ENCODE measurements around the gene STMP1. TPM values are rescaled to one million over a fixed set of nuclear protein-coding genes. Genes with fewer than 3 reads are reported as not detected.

STMP1 gene
- total and polyA plus RNA-seq, 2 of the 8 experiments (the other 6 are each of a cell fraction or from before 2014, with no cell fraction given) = 22.7 to 36.7 TPM

DNA sequence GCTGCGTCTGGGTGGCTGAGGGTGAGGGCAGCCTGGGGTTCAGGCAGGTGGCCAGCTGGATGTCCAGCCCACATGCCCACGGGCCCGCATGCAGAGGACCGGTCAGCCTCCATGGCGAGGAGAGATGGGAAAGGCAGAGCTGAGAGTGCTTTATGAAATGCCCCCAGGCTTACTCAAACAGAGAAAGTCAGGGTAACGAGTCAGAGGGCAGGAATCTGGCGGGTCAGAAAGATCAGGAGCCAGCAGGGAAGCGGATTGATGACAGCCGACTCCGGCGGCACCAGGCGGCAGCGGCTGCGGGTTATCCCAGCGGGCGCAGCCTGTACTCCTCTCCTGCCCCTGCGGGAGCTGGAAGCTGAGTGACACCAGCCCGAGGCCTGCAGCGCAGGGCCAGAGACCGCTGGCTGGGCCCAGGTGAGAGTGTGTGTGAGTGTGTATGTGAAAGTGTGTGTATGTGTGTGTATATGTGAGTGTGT is 52.3 kb downstream of the STMP1 start:
- no peak overlapping the region for H2BK20ac ChIP-seq (ENCODE audit: low read length)
- no peak for TF ChIP-seq POLR2A (IDR thresholded peaks at IDR 0.05; ENCODE audit: control extremely low read depth in 1 of 2, low read depth in 2 of 2, low read length in 2 of 2)
- TF ChIP-seq TCF12 (IDR thresholded peaks at IDR 0.05; ENCODE audit: low read depth, low read length) = no peak
- TF ChIP-seq SIRT6 (IDR thresholded peaks at IDR 0.05; ENCODE audit: low read length) = no peak
- H4K20me1 ChIP-seq (replicated peaks in 1 of 2; ENCODE audit: control insufficient read depth in 1 of 2, insufficient read depth in 2 of 2, low read length in 2 of 2) = peaks cover 0 to 5% of the 10 kb centered on the region in 2 experiments
- H2AFZ ChIP-seq (ENCODE audit: low read length) = no peak overlapping the region
- no peak overlapping the region; a peak in 1 of 7 replicates for H3K9ac ChIP-seq (replicated peaks in 1 of 4; ENCODE audit: extremely low read depth in 1 of 4, low read depth in 3 of 4, low read length in 3 of 4)
- H3K14ac ChIP-seq (ENCODE audit: insufficient read length) = no peak overlapping the region
- H2BK120ac ChIP-seq (replicated peaks; ENCODE audit: low read depth, low read length) = no peak overlapping the region
- H3K23ac ChIP-seq (ENCODE audit: insufficient read length) = no peak overlapping the region
- H2AK5ac ChIP-seq (ENCODE audit: low read depth, low read length) = no peak overlapping the region
- H3K4me3 ChIP-seq (ENCODE audit: extremely low read depth in 1 of 4, insufficient read depth in 2 of 4, low read depth in 3 of 4, low read length in 4 of 4) = no peak overlapping the region
- no peaks in the 10 kb centered on the region for H3K79me1 ChIP-seq (ENCODE audit: low read depth, low read length)
- no peak overlapping the region for H2BK15ac ChIP-seq (ENCODE audit: low read length)
- no peaks in the 10 kb centered on the region for H3K36me3 ChIP-seq (ENCODE audit: control insufficient read depth in 2 of 4, insufficient read depth in 4 of 4, low read length in 3 of 4)
- DNase-seq (ENCODE audit: low read depth in 1 of 2, low spot score in 2 of 2) = peak in 1 of 2 experiments; percentile 57
- peak overlapping the region; percentile 25; the same call in 1 of the 2 replicates for H4K8ac ChIP-seq (ENCODE audit: extremely low read depth, insufficient read depth, low read length)
- H3K27me3 ChIP-seq (replicated peaks in 1 of 4; ENCODE audit: control insufficient read depth in 3 of 4, extremely low read depth in 1 of 4, insufficient read depth in 3 of 4, low read length in 3 of 4) = no peaks in the 10 kb centered on the region
- H3K23me2 ChIP-seq (ENCODE audit: low read depth, low read length) = peaks cover 6% of the 10 kb centered on the region; the same call in 1 of the 2 replicates
- no peak overlapping the region for H3K4ac ChIP-seq (replicated peaks; ENCODE audit: insufficient read length, low read depth, low read length)
- H2BK5ac ChIP-seq (ENCODE audit: low read depth, low read length) = peak overlapping the region; percentile 26; the same call in 1 of the 2 replicates
- peaks cover 0 to 4% (median 2%) of the 10 kb centered on the region in 4 experiments; a peak in 1 of 7 replicates for H3K4me1 ChIP-seq (replicated peaks in 1 of 4; ENCODE audit: control insufficient read depth in 3 of 4, insufficient read depth in 4 of 4, low read length in 3 of 4)
- H3K18ac ChIP-seq (ENCODE audit: extremely low read depth, low read length) = no peak overlapping the region
- H3K27ac ChIP-seq (ENCODE audit: low read depth, low read length) = no peak overlapping the region
- no peaks in the 10 kb centered on the region for H3K9me3 ChIP-seq (ENCODE audit: insufficient read depth in 2 of 2, low read depth in 1 of 2, low read length in 1 of 2)
- no peak for FAIRE-seq
- no peaks in the 10 kb centered on the region for H3K79me2 ChIP-seq (ENCODE audit: control insufficient read depth in 1 of 2, insufficient read depth in 2 of 2, low read length in 2 of 2)
- 81% methylated on average over 20 of the region's 20 CpGs; no CpG with 5 or more reads in 1 of the 2 experiments for WGBS, 2 experiments (ENCODE audit: extremely low coverage in 1 of 2, insufficient coverage in 1 of 2, insufficient read length in 1 of 2, insufficient replicate concordance in 2 of 2, low coverage in 1 of 2, low lambda C conversion rate in 2 of 2, missing lambda C conversion rate in 1 of 2)
- H3K56ac ChIP-seq (replicated peaks; ENCODE audit: insufficient read length, low read depth, low read length) = no peak overlapping the region
- no peak overlapping the region; the same call in 1 of the 2 replicates for H2BK12ac ChIP-seq (ENCODE audit: low read depth, low read length)
- H3K4me2 ChIP-seq (ENCODE audit: insufficient read depth in 1 of 2, low read depth in 2 of 2, low read length in 2 of 2) = no peak overlapping the region
- H4K5ac ChIP-seq (ENCODE audit: insufficient read length, low read depth, low read length) = no peak overlapping the region
- no peak overlapping the region for H4K91ac ChIP-seq (replicated peaks; ENCODE audit: insufficient read length, low read length)
- ChIA-PET CTCF (ENCODE audit: partially characterized antibody) (interaction anchor here (0.9 to 14.4 kb wide), 10 partner anchors 8 to 57 kb away, joined by 3 to 133 read pairs (median 4); partner anchors contain the start of gene SLC13A4), POLR2A (ENCODE audit: partially characterized antibody) (interaction anchor here (1.2 kb wide), 1 partner anchor 10 kb away, joined by 4 read pairs; no protein-coding TSS in a partner anchor)

Data from H1 (cell line).